GM19463 (cell line): ENCODE measurements around the gene DLGAP5.

ENCODE experiments used
- ATAC-seq: cut with Tn5 transposase; IDR thresholded peaks from one replicate; pipeline ENCODE4 v1.9.1; 2021; ENCODE audit warnings: mild to moderate bottlenecking, moderate library complexity; ENCODE audit not compliant: unreplicated experiment

Gene DLGAP5

GRCh38 chr14:55191203-55192053 lies at the start of gene DLGAP5:
Gene DLGAP5, minus strand, starts transcription at chr14:55191585. Its CDS starts 2,406 bp downstream, at chr14:55189179.
- ATAC-seq: peak; percentile 97

- no peak for ATAC-seq
Observed at GRCh38 chr14:55240526-55241178, 49.3 kb upstream of the DLGAP5 start.

- no peak for ATAC-seq
Observed at GRCh38 chr14:55239320-55239719, 47.9 kb upstream of the DLGAP5 start.

GRCh38 chr14:55238019-55238680 lies 46.8 kb upstream of the DLGAP5 start:
- ATAC-seq: no peak

GRCh38 chr14:55233591-55233990 lies 42.2 kb upstream of the DLGAP5 start:
- ATAC-seq: no peak

- no peak for ATAC-seq
Observed at GRCh38 chr14:55228261-55228660, 36.9 kb upstream of the DLGAP5 start.

- ATAC-seq: no peak
Observed at GRCh38 chr14:55223364-55223763, 32.0 kb upstream of the DLGAP5 start.

GRCh38 chr14:55221968-55222367 lies 30.6 kb upstream of the DLGAP5 start:
- no peak for ATAC-seq

- no peak for ATAC-seq
Observed at GRCh38 chr14:55221186-55221585, 29.8 kb upstream of the DLGAP5 start.

GRCh38 chr14:55220230-55220629 lies 28.8 kb upstream of the DLGAP5 start:
- no peak for ATAC-seq

- ATAC-seq: no peak
Observed at GRCh38 chr14:55212634-55213033, 21.2 kb upstream of the DLGAP5 start.

GRCh38 chr14:55207832-55208231 lies 16.4 kb upstream of the DLGAP5 start:
- ATAC-seq: no peak

- ATAC-seq: no peak
Observed at GRCh38 chr14:55206175-55206693, 14.8 kb upstream of the DLGAP5 start.

GRCh38 chr14:55201219-55202101 lies 10.1 kb upstream of the DLGAP5 start:
- no peak for ATAC-seq

- ATAC-seq: no peak
Observed at GRCh38 chr14:55200651-55201050, 9.3 kb upstream of the DLGAP5 start.

- ATAC-seq: no peak
Observed at GRCh38 chr14:55198749-55199148, 7.4 kb upstream of the DLGAP5 start.

- ATAC-seq: no peak
Observed at GRCh38 chr14:55194656-55195355, 3.4 kb upstream of the DLGAP5 start.

GRCh38 chr14:55192054-55192621 lies 753 bp upstream of the DLGAP5 start:
- ATAC-seq: no peak

- ATAC-seq: no peak
Observed at GRCh38 chr14:55190906-55191202, 531 bp downstream of the DLGAP5 start.
